H1 (cell line): Measurements from ENCODE around the gene SLC28A2. TPM values are rescaled to one million over a fixed set of nuclear protein-coding genes. Genes with fewer than 3 reads are reported as not detected.

Source experiments
- CTCF ChIA-PET: fragments of 300-600 bp; sonication (Branson Sonifier 250); formaldehyde crosslinking; loops from one replicate; lab custom pipeline; 2021; ENCODE audit not compliant: partially characterized antibody; lab: Charles Lee
- POLR2A ChIA-PET: fragments of 300-600 bp; sonication (Branson Sonifier 250); formaldehyde crosslinking; loops from one replicate; lab custom pipeline; 2021; ENCODE audit warnings: inconsistent platforms; ENCODE audit not compliant: partially characterized antibody; lab: Charles Lee
- DNase-seq, 2 experiments: peaks; one replicate each; pipeline versions ENCODE4 v3.0.0 to v3.0.0-alpha.2; 2010 to 2022; ENCODE audit warnings: low spot score in 2 of 2, low read depth in 1 of 2, mixed read lengths in 1 of 2
- FAIRE-seq: peaks from 2 replicates; lab custom pipeline; 2011; peaks lifted over from hg19 to GRCh38; lab: Jason Lieb, UNC
- H2AFZ ChIP-seq: 2 replicates; pipeline ENCODE4 v1.8.1; 2012; ENCODE audit warnings: low read length, inconsistent platforms
- H2AK5ac ChIP-seq: 2 replicates; pipeline ENCODE4 v1.6.1; 2013; ENCODE audit warnings: low read depth, low read length
- H2BK120ac ChIP-seq: replicated peaks from 2 replicates; pipeline ENCODE3; 2013; ENCODE audit warnings: low read depth, low read length, inconsistent platforms
- H2BK12ac ChIP-seq: 2 replicates; pipeline ENCODE4 v1.6.1; 2013; ENCODE audit warnings: low read depth, low read length
- H2BK15ac ChIP-seq: 2 replicates; pipeline ENCODE4 v1.6.1; 2013; ENCODE audit warnings: low read length
- H2BK20ac ChIP-seq: 2 replicates; pipeline ENCODE4 v1.6.1; 2013; ENCODE audit warnings: low read length
- H2BK5ac ChIP-seq: 2 replicates; pipeline ENCODE4 v1.6.1; 2013; ENCODE audit warnings: low read depth, low read length
- H3K14ac ChIP-seq: 2 replicates; pipeline ENCODE4 v1.6.1; 2013; ENCODE audit warnings: inconsistent platforms; ENCODE audit not compliant: insufficient read length
- H3K18ac ChIP-seq: 2 replicates; pipeline ENCODE4 v1.6.1; 2013; ENCODE audit warnings: low read length; ENCODE audit errors: extremely low read depth
- H3K23ac ChIP-seq: 2 replicates; pipeline ENCODE4 v1.6.1; 2013; ENCODE audit warnings: inconsistent platforms; ENCODE audit not compliant: insufficient read length
- H3K23me2 ChIP-seq: 2 replicates; pipeline ENCODE4 v1.6.1; 2013; ENCODE audit warnings: low read depth, low read length
- H3K27ac ChIP-seq: 2 replicates; pipeline ENCODE4 v1.6.1; 2011; ENCODE audit warnings: low read depth, low read length, inconsistent platforms
- H3K27me3 ChIP-seq, 4 experiments: replicated peaks in 1 of 4; 1 replicate in 1 of 4; 2 replicates in 3 of 4; pipeline versions ENCODE4 v1.6.1 to v1.8.1; 2011 to 2013; ENCODE audit warnings: low read length in 3 of 4, mild to moderate bottlenecking in 3 of 4, inconsistent platforms in 2 of 4, mixed read lengths in 2 of 4, moderate library complexity in 1 of 4; ENCODE audit not compliant: control insufficient read depth in 3 of 4, insufficient read depth in 3 of 4; ENCODE audit errors: extremely low read depth in 1 of 4
- H3K36me3 ChIP-seq, 4 experiments: 2 replicates each; pipeline versions ENCODE4 v1.6.1 to v1.8.1; 2011 to 2013; ENCODE audit warnings: mild to moderate bottlenecking in 4 of 4, low read length in 3 of 4, moderate library complexity in 2 of 4, control low read depth in 1 of 4, inconsistent platforms in 1 of 4; ENCODE audit not compliant: insufficient read depth in 4 of 4, control insufficient read depth in 2 of 4
- H3K4ac ChIP-seq: replicated peaks from 2 replicates; pipeline ENCODE3; 2013; ENCODE audit warnings: low read length, low read depth, mixed read lengths, inconsistent platforms; ENCODE audit not compliant: insufficient read length
- H3K4me1 ChIP-seq, 4 experiments: replicated peaks in 1 of 4; 1 replicate in 1 of 4; 2 replicates in 3 of 4; pipeline versions ENCODE4 v1.6.1 to v1.8.1; 2011 to 2013; ENCODE audit warnings: low read length in 3 of 4, inconsistent platforms in 2 of 4, mixed read lengths in 1 of 4; ENCODE audit not compliant: insufficient read depth in 4 of 4, control insufficient read depth in 3 of 4
- H3K4me2 ChIP-seq, 2 experiments: 2 replicates each; pipeline versions ENCODE4 v1.6.1 to v1.8.1; 2011 to 2013; ENCODE audit warnings: low read depth in 2 of 2, low read length in 2 of 2, control low read depth in 1 of 2, inconsistent platforms in 1 of 2, mild to moderate bottlenecking in 1 of 2; ENCODE audit not compliant: insufficient read depth in 1 of 2
- H3K4me3 ChIP-seq, 4 experiments: fragments of 200-600, 300-600 bp in 1 of 4; sonication (generic), shearing (Covaris generic), sonication (Bioruptor Twin) in 1 of 4; 2 replicates each; pipeline versions ENCODE4 v1.5.1 to v1.8.1; 2011 to 2016; ENCODE audit warnings: low read length in 4 of 4, low read depth in 3 of 4, control low read depth in 2 of 4, inconsistent platforms in 2 of 4, mild to moderate bottlenecking in 2 of 4, mixed read lengths in 1 of 4, moderate library complexity in 1 of 4; ENCODE audit not compliant: insufficient read depth in 2 of 4; ENCODE audit errors: extremely low read depth in 1 of 4
- H3K56ac ChIP-seq: replicated peaks from 2 replicates; pipeline ENCODE3; 2013; ENCODE audit warnings: low read depth, mild to moderate bottlenecking, mixed read lengths, low read length, inconsistent platforms; ENCODE audit not compliant: insufficient read length
- H3K79me1 ChIP-seq: 2 replicates; pipeline ENCODE4 v1.6.1; 2013; ENCODE audit warnings: low read depth, low read length, control low read depth
- H3K79me2 ChIP-seq, 2 experiments: 2 replicates each; pipeline versions ENCODE4 v1.6.1 to v1.8.1; 2012 to 2013; ENCODE audit warnings: low read length in 2 of 2, mild to moderate bottlenecking in 2 of 2, inconsistent platforms in 1 of 2; ENCODE audit not compliant: insufficient read depth in 2 of 2, control insufficient read depth in 1 of 2
- H3K9ac ChIP-seq, 4 experiments: replicated peaks in 1 of 4; 1 replicate in 1 of 4; 2 replicates in 3 of 4; pipeline versions ENCODE4 v1.6.1 to v1.8.1; 2011 to 2013; ENCODE audit warnings: low read depth in 3 of 4, low read length in 3 of 4, control low read depth in 2 of 4, mild to moderate bottlenecking in 2 of 4, moderate library complexity in 2 of 4, inconsistent platforms in 1 of 4; ENCODE audit errors: extremely low read depth in 1 of 4
- H3K9me3 ChIP-seq, 2 experiments: 2 replicates each; pipeline versions ENCODE4 v1.6.1 to v1.8.1; 2012 to 2013; ENCODE audit warnings: mild to moderate bottlenecking in 2 of 2, moderate library complexity in 2 of 2, control low read depth in 1 of 2, inconsistent platforms in 1 of 2, low read depth in 1 of 2, low read length in 1 of 2, mixed read lengths in 1 of 2; ENCODE audit not compliant: insufficient read depth in 2 of 2
- H4K20me1 ChIP-seq, 2 experiments: replicated peaks in 1 of 2; 2 replicates each; pipeline versions ENCODE3 to v1.8.1; 2011 to 2013; ENCODE audit warnings: inconsistent platforms in 2 of 2, low read length in 2 of 2, mild to moderate bottlenecking in 1 of 2; ENCODE audit not compliant: insufficient read depth in 2 of 2, control insufficient read depth in 1 of 2
- H4K5ac ChIP-seq: 2 replicates; pipeline ENCODE4 v1.6.1; 2013; ENCODE audit warnings: low read length, low read depth, mixed read lengths, inconsistent platforms; ENCODE audit not compliant: insufficient read length
- H4K8ac ChIP-seq: 2 replicates; pipeline ENCODE4 v1.8.0; 2013; ENCODE audit warnings: mild to moderate bottlenecking, moderate library complexity, low read length, inconsistent platforms; ENCODE audit not compliant: insufficient read depth; ENCODE audit errors: extremely low read depth
- H4K91ac ChIP-seq: replicated peaks from 2 replicates; pipeline ENCODE3; 2013; ENCODE audit warnings: low read length, mixed read lengths, inconsistent platforms; ENCODE audit not compliant: insufficient read length
- BRCA1 ChIP-seq: IDR thresholded peaks from 2 replicates; pipeline ENCODE4 v1.6.1; 2012; ENCODE audit warnings: low read depth, low read length, improper control_type of control experiment
- CHD2 ChIP-seq: IDR thresholded peaks from 2 replicates; pipeline ENCODE4 v1.6.1; 2012; ENCODE audit warnings: low read length, improper control_type of control experiment
- EGR1 ChIP-seq: IDR thresholded peaks from 2 replicates; pipeline ENCODE4 v1.6.1; 2011; ENCODE audit warnings: low read depth, low read length, borderline replicate concordance
- HDAC6 ChIP-seq: IDR thresholded peaks from one replicate; pipeline ENCODE4 v1.7.1; 2012; ENCODE audit warnings: low read depth, mild to moderate bottlenecking, inconsistent platforms, low read length, moderate library complexity
- JUN ChIP-seq: IDR thresholded peaks from 2 replicates; pipeline ENCODE4 v1.6.1; 2011; ENCODE audit warnings: low read depth, mild to moderate bottlenecking, improper control_type of control experiment, low read length
- JUND ChIP-seq: IDR thresholded peaks from 2 replicates; pipeline ENCODE4 v1.6.1; 2011; ENCODE audit warnings: mild to moderate bottlenecking, improper control_type of control experiment, low read length
- KDM1A ChIP-seq: fragments of 200-600, 300-600 bp; sonication (generic); IDR thresholded peaks from 2 replicates; pipeline ENCODE4 v1.7.1; 2016; ENCODE audit warnings: mild to moderate bottlenecking, low read length, borderline replicate concordance
- NANOG ChIP-seq: IDR thresholded peaks from 2 replicates; pipeline ENCODE4 v1.6.1; 2011; ENCODE audit warnings: low read length, low read depth, mild to moderate bottlenecking, inconsistent platforms; ENCODE audit not compliant: insufficient read depth, poor library complexity, severe bottlenecking
- SP1 ChIP-seq: IDR thresholded peaks from 2 replicates; pipeline ENCODE4 v1.6.1; 2011; ENCODE audit warnings: low read depth, low read length
- SRF ChIP-seq: IDR thresholded peaks from 2 replicates; pipeline ENCODE4 v1.6.1; 2011; ENCODE audit warnings: mild to moderate bottlenecking, low read depth, low read length, moderate library complexity
- SUZ12 ChIP-seq: fragments of 200-600 bp; sonication (generic); IDR thresholded peaks from 2 replicates; pipeline ENCODE4 v1.6.1; 2012; ENCODE audit warnings: mild to moderate bottlenecking, inconsistent platforms, low read length, moderate library complexity, mixed read lengths
- YY1 ChIP-seq: IDR thresholded peaks from 2 replicates; pipeline ENCODE4 v1.6.1; 2011; ENCODE audit warnings: low read depth, mild to moderate bottlenecking, low read length
- WGBS, 2 experiments: shearing (Covaris generic) in 1 of 2; methylation state at CpG; one replicate each; pipeline versions ENCODE4 v1.1.6 to v1.1.7; 2013 to 2015; ENCODE audit warnings: low lambda C conversion rate in 2 of 2, mixed read lengths in 2 of 2, inconsistent platforms in 1 of 2, low coverage in 1 of 2, missing lambda C conversion rate in 1 of 2; ENCODE audit not compliant: insufficient replicate concordance in 2 of 2, insufficient coverage in 1 of 2, insufficient read length in 1 of 2; ENCODE audit errors: extremely low coverage in 1 of 2, missing lambda C conversion rate in 1 of 2; 5-methylcytosine and 5-hydroxymethylcytosine counted together
- polyA plus RNA-seq, 7 experiments: library from polyadenylated mRNA; depleted of rRNA in 3 of 7; stranded (reverse) in 5 of 7; unstranded in 2 of 7; fragments of >200 nt in 5 of 7; fragments of 200-250 nt in 2 of 7; gene quantifications; 1 replicate in 5 of 7; 2 replicates in 1 of 7; 4 replicates in 1 of 7; pipeline versions ENCODE4 v1.2.1 to v1.2.3, GENCODE V29; 2011 to 2013; ENCODE audit warnings: missing spikeins in 2 of 7, mixed read lengths in 2 of 7
- total RNA-seq: library from RNA; stranded (reverse); fragmentation: NEBNext Ultra II Directional; extraction: Animal tissue kit (Norgen Biotek cat#: 25700); gene quantifications from 2 replicates; pipeline ENCODE4 v1.2.1, GENCODE V29; 2021
- TF ChIP-seq, protein P1 (sequence below), 3 experiments: IDR thresholded peaks; 1 replicate in 2 of 3; 2 replicates in 1 of 3; pipeline versions ENCODE4 v1.5.1 to v1.6.1; 2011; ENCODE audit warnings: low read length in 3 of 3, mild to moderate bottlenecking in 3 of 3, inconsistent platforms in 2 of 3, low read depth in 1 of 3, moderate library complexity in 1 of 3; ENCODE audit not compliant: insufficient read depth in 1 of 3; ENCODE audit errors: control extremely low read depth in 1 of 3

SLC28A2 gene
- total and polyA plus RNA-seq, 2 of the 8 experiments (the other 6 are each of a cell fraction or from before 2014, with no cell fraction given), result 0.11 TPM; not detected in 1

DNA sequence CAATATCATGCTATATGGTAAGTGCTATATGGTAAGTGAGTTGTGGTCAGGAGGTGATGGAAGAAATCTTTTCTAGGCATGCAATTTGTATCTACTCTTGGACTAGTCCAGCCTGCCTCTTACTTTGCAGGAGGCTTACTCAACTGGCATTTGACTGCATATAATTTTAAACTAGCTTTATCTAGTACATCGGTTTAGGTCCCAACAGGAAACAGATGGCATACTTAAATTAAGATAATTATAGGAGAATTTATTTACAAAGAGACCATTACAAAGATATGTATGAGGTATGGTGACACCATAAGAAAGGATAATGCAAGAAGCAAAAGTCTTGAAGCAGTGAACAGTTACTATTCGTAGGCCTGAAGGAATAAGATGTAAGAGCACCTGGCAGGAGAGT, 7.8 kb downstream of the SLC28A2 start:
- H4K91ac ChIP-seq, result no peak overlapping the region
- no peaks in the 10 kb centered on the region for H3K79me2 ChIP-seq
- ChIA-PET CTCF (no interaction called here), POLR2A (no interaction called here)
- H3K79me1 ChIP-seq, result no peaks in the 10 kb centered on the region
- no peak overlapping the region for H2AK5ac ChIP-seq
- H2AFZ ChIP-seq, result no peak overlapping the region
- H2BK120ac ChIP-seq, result no peak overlapping the region
- H3K4ac ChIP-seq, result no peak overlapping the region
- H2BK12ac ChIP-seq, result no peak overlapping the region
- no peak overlapping the region for H4K5ac ChIP-seq
- DNase-seq (no peak), FAIRE-seq (no peak)
- H4K8ac ChIP-seq, result no peak overlapping the region
- H3K36me3 ChIP-seq, result no peaks in the 10 kb centered on the region
- H2BK5ac ChIP-seq, result no peak overlapping the region
- no peak overlapping the region for H3K4me3 ChIP-seq
- H3K4me1 ChIP-seq, result no peaks in the 10 kb centered on the region
- no peaks in the 10 kb centered on the region for H3K27me3 ChIP-seq
- no peak overlapping the region for H3K56ac ChIP-seq
- no peak overlapping the region for H3K9ac ChIP-seq
- no peak overlapping the region for H3K4me2 ChIP-seq
- H2BK20ac ChIP-seq, result no peak overlapping the region
- no peaks in the 10 kb centered on the region for H3K9me3 ChIP-seq
- no peak overlapping the region for H3K18ac ChIP-seq
- no peak overlapping the region for H3K27ac ChIP-seq
- H3K23ac ChIP-seq, result no peak overlapping the region
- H3K14ac ChIP-seq, result no peak overlapping the region
- no peak overlapping the region for H2BK15ac ChIP-seq
- no peaks in the 10 kb centered on the region for H4K20me1 ChIP-seq
- WGBS, 2 experiments, result 98% methylated on average over 2 of the region's 2 CpGs; no CpG with 5 or more reads in 1 of the 2 experiments
- no peaks in the 10 kb centered on the region for H3K23me2 ChIP-seq
- TF ChIP-seq JUND (no peak), SP1 (no peak), JUN (no peak), HDAC6 (no peak), CHD2 (no peak), SRF (no peak), BRCA1 (no peak), YY1 (no peak), NANOG (no peak), KDM1A (no peak), SUZ12 (no peak), EGR1 (no peak)
- TF ChIP-seq, protein P1, sequence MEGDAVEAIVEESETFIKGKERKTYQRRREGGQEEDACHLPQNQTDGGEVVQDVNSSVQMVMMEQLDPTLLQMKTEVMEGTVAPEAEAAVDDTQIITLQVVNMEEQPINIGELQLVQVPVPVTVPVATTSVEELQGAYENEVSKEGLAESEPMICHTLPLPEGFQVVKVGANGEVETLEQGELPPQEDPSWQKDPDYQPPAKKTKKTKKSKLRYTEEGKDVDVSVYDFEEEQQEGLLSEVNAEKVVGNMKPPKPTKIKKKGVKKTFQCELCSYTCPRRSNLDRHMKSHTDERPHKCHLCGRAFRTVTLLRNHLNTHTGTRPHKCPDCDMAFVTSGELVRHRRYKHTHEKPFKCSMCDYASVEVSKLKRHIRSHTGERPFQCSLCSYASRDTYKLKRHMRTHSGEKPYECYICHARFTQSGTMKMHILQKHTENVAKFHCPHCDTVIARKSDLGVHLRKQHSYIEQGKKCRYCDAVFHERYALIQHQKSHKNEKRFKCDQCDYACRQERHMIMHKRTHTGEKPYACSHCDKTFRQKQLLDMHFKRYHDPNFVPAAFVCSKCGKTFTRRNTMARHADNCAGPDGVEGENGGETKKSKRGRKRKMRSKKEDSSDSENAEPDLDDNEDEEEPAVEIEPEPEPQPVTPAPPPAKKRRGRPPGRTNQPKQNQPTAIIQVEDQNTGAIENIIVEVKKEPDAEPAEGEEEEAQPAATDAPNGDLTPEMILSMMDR (IDR thresholded peaks at IDR 0.05; ENCODE audit: control extremely low read depth in 1 of 3, insufficient read depth in 1 of 3, low read depth in 1 of 3, low read length in 3 of 3), result no peak
